Right lobe of liver (tissue), 6 donors: Measurements from ENCODE around the gene BTBD17. TPM values are rescaled to one million over a fixed set of nuclear protein-coding genes. Genes with fewer than 3 reads are reported as not detected.

Source experiments
- ATAC-seq, 4 donors: fragments of 200-7000 bp; cut with Tn5 transposase; one replicate each; pipeline ENCODE4 v1.9.1; 2020; ENCODE audit warnings: mild to moderate bottlenecking in 4 of 4, moderate library complexity in 4 of 4
- DNase-seq, 3 donors: peaks; one replicate each; pipeline ENCODE4 v3.0.0-alpha.2; 2020
- H3K27ac ChIP-seq, 3 donors: fragments of 200-600 bp; one replicate each; pipeline ENCODE4 v1.8.0; 2022
- H3K27me3 ChIP-seq, 2 donors: fragments of 200-600 bp; one replicate each; pipeline ENCODE4 v1.8.0; 2022
- H3K36me3 ChIP-seq, 4 donors: fragments of 200-600 bp; sonication (generic) in 1 of 4; one replicate each; pipeline versions ENCODE4 v1.5.1 to v1.8.0; 2017 to 2022; ENCODE audit warnings: control low read depth in 1 of 4
- H3K4me1 ChIP-seq, 4 donors: fragments of 200-600 bp; sonication (generic) in 1 of 4; one replicate each; pipeline versions ENCODE4 v1.5.1 to v1.8.0; 2017 to 2022; ENCODE audit warnings: control low read depth in 1 of 4
- H3K4me3 ChIP-seq, 3 donors: fragments of 200-600 bp; one replicate each; pipeline ENCODE4 v1.8.0; 2022
- H3K9me3 ChIP-seq, 4 donors: fragments of 200-600 bp; sonication (generic) in 1 of 4; one replicate each; pipeline versions ENCODE4 v1.5.1 to v1.8.0; 2017 to 2022; ENCODE audit warnings: control low read depth in 1 of 4
- CTCF ChIP-seq, 4 donors: fragments of 200-600 bp in 3 of 4; fragments of 450-650 bp in 1 of 4; IDR thresholded peaks; one replicate each; pipeline versions ENCODE4 v1.5.1 to v1.8.0; 2016 to 2022; ENCODE audit warnings: antibody characterized with exemption in 4 of 4, mild to moderate bottlenecking in 2 of 4
- POLR2A ChIP-seq: fragments of 450-650 bp; IDR thresholded peaks from one replicate; pipeline ENCODE4 v1.6.1; 2017; ENCODE audit warnings: antibody characterized with exemption, mild to moderate bottlenecking
- WGBS: methylation state at CpG from one replicate; pipeline ENCODE4 v1.1.6; 2018; ENCODE audit warnings: low coverage, low lambda C conversion rate; ENCODE audit not compliant: insufficient coverage; ENCODE audit errors: missing lambda C conversion rate; 5-methylcytosine and 5-hydroxymethylcytosine counted together
- intact Hi-C, 2 donors: fragments of 100-400 bp; cut with DNase I; formaldehyde crosslinking; loops; one replicate each; pipeline versions ENCODE4 v1.11.2 to v1.14.1; 2022
- total RNA-seq, 6 experiments: library from RNA; depleted of rRNA in 2 of 6; stranded (reverse); fragments of >200 nt in 2 of 6; fragmentation: NEBNext Ultra II Directional in 3 of 6; extraction: Animal tissue kit (Norgen Biotek cat#: 25700) in 3 of 6; gene quantifications; one replicate each; pipeline versions ENCODE4 v1.1.0 to v1.2.4, GENCODE V29; 2016 to 2023
- donor health status: DM: no; HTN: yes; CAD: no.
- donor health status: DM: no; HTN: no; CAD: no.
- donor health status: DM: no; HTN: no; CAD: no.
- donor health status: DM: no; HTN: yes; CAD: no.
- donor health status: DM: no; HTN: yes; CAD: no.

The BTBD17 gene
- total RNA-seq, 6 experiments from 2014 or later, result not detected

- TF ChIP-seq CTCF (IDR thresholded peaks at IDR 0.05), result no peak
- H3K27ac ChIP-seq, result no peak overlapping the region
- no peaks in the 10 kb centered on the region for H3K27me3 ChIP-seq
- no peaks in the 10 kb centered on the region for H3K4me1 ChIP-seq
- DNase-seq, result peak in 1 of 3 donors; percentile 37
- ATAC-seq, result peak; percentile 67 to 75 (median 68)
- intact Hi-C loops, result no loop called here
- no peak overlapping the region for H3K4me3 ChIP-seq
- H3K36me3 ChIP-seq, result no peaks in the 10 kb centered on the region
- 40% methylated on average over 1 of the region's 16 CpGs for WGBS
- H3K9me3 ChIP-seq, result no peaks in the 10 kb centered on the region
Observed at GRCh38 chr17:74317071-74317470, 44.6 kb downstream of the BTBD17 start.

- no peak overlapping the region for H3K4me3 ChIP-seq
Observed at GRCh38 chr17:74316220-74316619, 45.4 kb downstream of the BTBD17 start.

GRCh38 chr17:74314877-74315276 is 46.8 kb downstream of the BTBD17 start:
- TF ChIP-seq POLR2A (no peak), CTCF (IDR thresholded peaks at IDR 0.05) (no peak)
- no peaks in the 10 kb centered on the region for H3K9me3 ChIP-seq
- 79% methylated on average over 10 of the region's 15 CpGs for WGBS
- no peak for ATAC-seq
- intact Hi-C loops, result no loop called here
- H3K27ac ChIP-seq, result no peak overlapping the region
- H3K36me3 ChIP-seq, result no peaks in the 10 kb centered on the region
- DNase-seq, result no peak
- H3K27me3 ChIP-seq, result no peaks in the 10 kb centered on the region
- no peaks in the 10 kb centered on the region for H3K4me1 ChIP-seq
- H3K4me3 ChIP-seq, result no peak overlapping the region

More at GRCh38 chr17:74316220-74316619, 45.4 kb downstream of the BTBD17 start:
- Histone ChIP-seq H3K27ac (no peak overlapping the region), H3K27me3 (no peaks in the 10 kb centered on the region), H3K9me3 (no peaks in the 10 kb centered on the region), H3K4me1 (no peaks in the 10 kb centered on the region), H3K36me3 (no peaks in the 10 kb centered on the region)
- DNase-seq (no peak), ATAC-seq (no peak)
- 52% methylated on average over 2 of the region's 10 CpGs for WGBS
- TF ChIP-seq CTCF (IDR thresholded peaks at IDR 0.05), result no peak
- TF ChIP-seq POLR2A, result no peak
- intact Hi-C loops, result no loop called here

- intact Hi-C loops, result loop anchor here in 1 of 2 donors (10.0 kb wide), 1 partner anchor 55 kb away; the partner anchor contains the start of genes BTBD17 and GPR142
- H3K4me1 ChIP-seq, result no peaks in the 10 kb centered on the region
Observed at GRCh38 chr17:74309902-74310301, 51.8 kb downstream of the BTBD17 start.

More at GRCh38 chr17:74309902-74310301, 51.8 kb downstream of the BTBD17 start:
- no peak overlapping the region for H3K4me3 ChIP-seq
- ATAC-seq (no peak), DNase-seq (no peak)
- no peaks in the 10 kb centered on the region for H3K27me3 ChIP-seq
- 40% methylated on average over 3 of the region's 12 CpGs for WGBS
- TF ChIP-seq POLR2A (no peak), CTCF (IDR thresholded peaks at IDR 0.05) (no peak)
- H3K27ac ChIP-seq, result no peak overlapping the region
- H3K36me3 ChIP-seq, result no peaks in the 10 kb centered on the region
- no peaks in the 10 kb centered on the region for H3K9me3 ChIP-seq
